GM18867 (cell line): ENCODE data around the gene GP5.

Source experiments
- ATAC-seq: cut with Tn5 transposase; IDR thresholded peaks from one replicate; pipeline ENCODE4 v1.9.1; 2021; ENCODE audit warnings: mild to moderate bottlenecking, moderate library complexity; ENCODE audit not compliant: unreplicated experiment

GP5 gene

DNA sequence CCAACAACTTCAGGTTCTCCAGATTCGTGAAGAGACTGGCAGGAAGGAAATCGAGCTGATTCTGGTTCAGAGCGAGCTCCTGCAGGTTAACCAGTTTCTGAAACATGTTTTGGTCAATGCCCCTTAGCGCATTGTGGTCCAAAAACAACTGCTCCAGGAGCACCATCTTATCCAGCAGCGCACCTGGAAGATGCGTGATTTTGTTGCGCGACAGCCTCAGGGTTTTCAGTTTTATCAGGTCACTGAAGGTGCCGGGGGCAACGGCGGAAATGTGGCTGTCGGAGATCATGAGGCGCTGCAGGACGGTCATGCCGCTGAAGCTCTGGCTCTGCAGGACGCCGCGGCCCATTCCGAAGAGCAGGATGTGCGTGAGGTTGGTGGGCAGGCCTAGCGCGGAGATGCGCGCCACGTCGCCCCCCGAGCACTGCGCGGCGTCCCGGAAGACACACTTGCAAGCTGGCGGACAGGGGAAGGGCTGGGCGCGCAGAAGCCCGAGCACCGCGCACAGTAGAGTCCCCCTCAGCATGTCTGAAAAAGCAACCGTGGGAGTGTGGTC lies 1.2 kb downstream of the GP5 start:
- no peak for ATAC-seq

DNA sequence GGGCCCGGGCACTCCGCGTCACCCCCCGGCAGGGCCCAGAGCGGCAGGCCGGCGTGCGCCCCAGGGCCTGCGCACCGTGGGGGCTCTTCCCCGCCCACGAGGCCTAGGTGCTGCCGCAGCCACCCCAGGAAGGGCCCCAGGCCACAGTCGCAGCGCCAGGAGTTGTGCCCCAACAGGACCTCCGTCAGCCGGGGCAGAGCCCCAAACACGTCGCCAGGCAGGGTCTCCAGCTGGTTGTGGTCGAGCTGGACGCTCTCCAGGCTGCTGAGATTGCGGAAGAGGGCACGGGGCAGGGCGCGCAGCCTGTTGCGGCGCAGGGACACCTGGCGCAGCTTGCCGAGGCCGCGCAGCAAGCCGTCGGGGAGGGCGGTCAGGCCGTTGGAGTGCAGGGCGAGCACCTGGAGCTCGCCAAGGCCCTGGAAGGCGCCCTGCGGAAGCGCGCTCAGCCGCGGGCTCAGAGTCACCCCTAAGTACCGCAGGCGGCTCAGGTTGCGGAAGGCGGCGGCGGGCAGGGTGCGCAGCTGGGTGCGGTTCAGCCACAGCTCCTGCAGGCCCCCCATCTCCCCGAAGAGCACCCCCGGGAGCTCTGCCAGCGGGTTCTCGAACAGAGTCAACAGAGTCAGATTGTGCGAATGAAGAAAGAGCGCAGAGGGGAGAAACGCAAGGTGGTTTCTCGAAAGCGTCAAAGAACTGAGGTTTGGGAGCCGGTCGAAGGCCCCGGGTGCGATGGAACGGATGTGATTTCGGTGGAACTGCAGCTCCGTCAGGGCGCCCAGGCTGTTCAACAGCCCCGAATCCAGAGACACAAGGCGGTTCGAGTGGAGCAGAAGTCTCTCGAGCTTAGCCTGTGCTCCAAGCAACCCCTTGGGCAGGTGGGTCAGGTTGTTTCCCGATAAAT lies 2.0 kb downstream of the GP5 start:
- no peak for ATAC-seq

DNA sequence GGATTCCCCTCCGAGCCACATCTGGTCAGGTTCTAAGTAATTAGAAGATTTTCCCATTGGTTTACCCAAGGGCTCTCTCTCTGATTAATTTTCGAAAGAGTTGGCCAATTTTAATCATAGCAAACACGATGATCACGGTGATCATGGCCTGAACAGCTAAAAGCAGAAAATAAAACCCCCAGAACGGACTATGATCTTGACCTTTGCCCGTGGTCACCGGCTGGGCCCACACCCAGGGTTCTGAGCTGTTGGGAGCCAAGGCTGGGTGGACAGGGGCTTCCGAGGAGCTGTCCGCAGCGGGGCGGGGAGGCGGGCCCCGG lies 2.6 kb downstream of the GP5 start:
- no peak for ATAC-seq

DNA sequence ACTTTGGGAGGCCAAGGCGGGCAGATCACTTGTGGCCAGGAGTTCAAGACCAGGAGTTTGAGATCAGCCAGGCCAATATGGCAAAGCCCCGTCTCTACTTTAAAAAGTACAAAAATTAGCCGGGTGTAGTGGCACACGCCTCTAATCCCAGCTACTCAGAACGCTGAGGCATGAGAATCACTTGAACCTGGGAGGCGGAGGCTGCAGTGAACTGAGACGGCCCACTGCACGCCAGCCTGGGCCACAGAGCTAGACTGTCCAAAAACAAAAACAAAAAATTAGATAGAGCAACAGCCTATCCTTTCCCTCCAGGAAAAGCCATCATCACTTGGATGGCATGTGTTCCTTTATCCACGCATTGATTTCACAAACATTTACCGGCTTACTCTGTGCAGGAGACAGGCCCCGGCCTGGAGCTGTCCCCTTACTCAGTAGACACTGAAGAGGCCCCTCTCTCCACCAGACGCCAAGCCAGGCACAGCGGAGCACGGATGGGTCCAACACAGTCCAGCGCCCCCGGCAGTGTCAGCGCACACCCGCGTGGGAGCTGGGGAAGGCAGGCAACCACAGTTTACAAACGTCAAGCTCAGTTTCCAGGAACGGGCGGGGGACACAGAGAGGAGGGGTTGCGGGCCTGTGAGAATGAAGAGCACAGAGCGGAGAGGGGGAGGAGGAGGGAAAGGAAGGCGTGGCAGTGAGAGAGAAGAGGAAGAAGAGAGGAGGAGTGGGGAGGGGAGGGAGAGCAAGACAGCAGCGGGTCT lies 3.1 kb downstream of the GP5 start:
- ATAC-seq: no peak

DNA sequence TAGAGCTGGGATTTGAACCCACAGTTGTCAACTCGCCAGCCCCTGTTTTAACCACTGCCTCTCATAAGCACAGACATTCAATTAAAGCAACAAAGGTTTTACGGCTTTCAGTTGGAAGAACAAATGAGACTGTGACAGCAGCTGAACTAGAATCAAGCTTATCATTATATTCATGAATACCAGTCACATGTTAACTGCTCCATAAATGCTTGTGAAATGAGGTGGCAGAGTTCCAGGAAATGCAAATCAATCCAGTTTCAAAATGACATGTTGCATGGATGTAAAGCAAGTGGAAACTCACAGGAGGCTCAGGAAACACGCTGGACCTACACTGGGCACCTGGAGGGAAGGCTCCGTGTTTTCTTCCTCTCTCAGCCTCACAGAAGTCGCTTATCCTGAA lies 3.9 kb downstream of the GP5 start:
- ATAC-seq: no peak

DNA sequence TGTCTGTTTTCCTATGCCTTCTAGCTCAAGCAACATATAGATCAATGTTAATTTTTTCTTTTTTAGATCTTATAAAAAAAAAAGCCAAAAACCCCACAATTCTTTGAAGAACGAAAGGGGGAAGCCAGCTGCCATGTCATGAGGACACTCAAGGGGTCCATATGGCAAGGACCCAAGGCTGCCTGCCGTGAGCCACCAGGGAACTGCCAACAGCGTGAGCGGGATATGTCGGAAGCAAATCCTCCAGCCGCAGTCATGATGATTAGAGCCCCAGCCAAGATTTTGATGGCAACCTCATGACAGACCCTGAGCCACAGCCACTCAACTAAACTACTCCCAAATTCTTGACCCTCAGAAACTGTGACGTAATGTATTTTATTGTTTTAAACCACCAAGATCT lies 6.5 kb downstream of the GP5 start:
- no peak for ATAC-seq

DNA sequence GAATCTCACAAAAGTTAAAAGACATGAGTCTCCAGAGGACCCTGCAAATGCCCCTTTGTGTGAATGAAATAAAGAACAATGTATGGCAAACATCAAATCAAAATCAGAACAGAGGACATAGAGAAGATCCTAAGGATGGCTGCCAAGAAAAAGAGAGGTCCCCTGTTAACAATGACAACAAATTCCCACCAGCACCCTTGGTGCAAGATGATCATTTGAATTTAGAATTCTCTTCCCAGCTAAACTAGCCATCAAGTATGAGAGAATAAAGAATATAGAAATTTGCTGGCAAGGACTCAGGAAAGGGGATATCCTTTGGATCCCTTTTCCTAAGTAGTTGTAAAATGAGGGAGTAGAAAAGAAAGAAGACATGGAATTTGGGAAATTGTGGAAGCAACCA lies 8.2 kb downstream of the GP5 start:
- ATAC-seq: no peak

DNA sequence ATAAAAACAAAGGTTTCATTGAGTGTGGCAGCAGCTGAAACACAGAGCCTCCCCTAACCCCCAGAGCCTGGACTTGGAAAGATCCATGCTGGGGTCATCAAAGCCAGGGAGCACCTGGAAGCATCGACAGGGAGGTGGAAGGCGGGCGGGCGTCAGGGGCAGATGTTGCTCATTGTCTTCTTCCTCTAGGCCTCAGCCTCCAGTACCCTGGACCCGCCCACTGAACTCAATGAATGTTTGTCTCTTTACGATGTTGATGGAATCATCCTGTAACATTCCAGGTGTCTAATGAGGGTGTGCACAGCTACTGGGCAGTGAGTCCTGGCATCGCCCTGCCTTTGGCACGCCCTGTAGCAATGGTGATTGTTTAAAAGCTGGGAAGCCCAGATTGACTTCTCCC lies 9.8 kb downstream of the GP5 start:
- ATAC-seq: no peak

DNA sequence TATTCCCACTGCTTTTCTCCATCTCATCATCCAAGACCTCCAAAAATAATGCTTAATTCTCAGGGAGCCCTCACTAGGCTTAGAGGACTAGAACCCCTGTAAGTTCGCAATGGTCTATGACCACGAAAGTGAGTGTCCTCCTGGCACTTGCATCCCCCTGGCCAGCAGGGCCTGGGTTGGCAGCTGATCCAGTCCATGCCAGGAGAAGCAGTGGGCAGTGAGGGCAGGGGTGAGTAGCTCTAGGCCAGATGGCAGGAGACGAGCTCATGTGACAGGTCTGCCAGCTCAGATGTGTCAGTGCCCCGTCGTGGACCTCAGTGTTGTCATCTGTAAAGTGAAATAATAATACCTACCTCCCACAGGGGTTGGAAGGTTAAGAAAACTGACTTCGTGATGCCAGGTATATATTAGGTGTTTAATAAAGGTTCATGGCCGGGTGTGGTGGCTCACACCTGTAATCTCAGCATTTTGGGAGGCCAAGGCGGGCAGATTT lies 11.1 kb downstream of the GP5 start:
- no peak for ATAC-seq

DNA sequence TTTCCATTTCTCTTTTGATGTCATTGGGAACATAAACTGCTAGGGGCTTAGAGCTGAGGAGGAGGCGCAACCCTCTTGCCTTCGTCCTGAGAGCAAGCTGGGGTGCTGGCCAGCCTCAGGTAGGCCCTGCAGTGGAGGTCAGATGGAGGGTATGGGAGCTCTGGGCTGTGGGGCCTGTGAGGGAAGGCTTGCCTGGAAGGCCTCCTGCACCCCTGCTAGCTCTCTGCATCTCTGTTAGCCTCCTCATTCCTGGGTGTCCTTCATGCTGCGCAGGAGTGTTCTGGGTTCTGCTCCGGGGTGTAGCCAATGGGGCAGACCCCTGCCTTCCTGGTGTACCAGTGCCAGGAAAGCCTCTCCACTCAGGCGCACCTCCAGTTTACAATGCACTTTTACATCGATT lies 11.8 kb downstream of the GP5 start:
- no peak for ATAC-seq

DNA sequence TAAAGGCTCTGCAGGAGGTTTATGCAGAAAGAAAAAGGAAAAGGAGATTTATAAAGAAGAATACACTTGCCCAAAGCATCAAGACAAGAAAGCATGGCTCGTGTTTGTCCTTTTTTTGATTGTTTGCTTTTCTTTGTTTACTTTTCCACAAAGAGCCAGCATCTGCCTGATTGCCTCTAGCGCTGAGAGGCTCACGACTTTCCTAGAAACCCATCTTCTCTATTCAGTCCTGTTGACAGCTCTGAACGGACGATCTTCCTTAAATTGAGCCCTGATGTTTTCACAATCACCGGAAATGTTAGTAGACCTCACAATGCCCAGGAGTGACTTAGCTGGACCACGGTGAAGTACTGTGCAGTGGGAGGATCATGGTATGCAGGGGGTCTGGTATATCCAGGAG lies 12.4 kb downstream of the GP5 start:
- ATAC-seq: no peak

DNA sequence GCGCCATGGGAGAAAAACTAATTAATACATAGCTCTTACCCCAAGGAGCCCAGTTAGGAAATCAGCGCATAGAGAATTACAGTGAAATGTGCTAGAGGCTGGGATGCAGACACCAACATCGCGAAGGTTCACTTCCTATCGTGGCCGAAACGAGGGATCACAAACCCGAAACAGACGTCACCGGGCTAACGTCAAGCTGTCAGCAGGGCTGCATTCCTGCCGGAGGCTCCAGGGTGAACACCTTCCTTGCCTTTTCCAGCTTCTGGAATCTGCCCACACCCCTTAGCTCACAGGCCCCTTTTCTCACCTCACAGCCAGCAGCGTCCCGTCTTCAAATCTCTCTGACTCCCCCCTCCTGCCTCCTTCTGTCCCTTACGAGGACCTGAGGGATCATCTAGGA lies 13.0 kb downstream of the GP5 start:
- ATAC-seq: no peak

DNA sequence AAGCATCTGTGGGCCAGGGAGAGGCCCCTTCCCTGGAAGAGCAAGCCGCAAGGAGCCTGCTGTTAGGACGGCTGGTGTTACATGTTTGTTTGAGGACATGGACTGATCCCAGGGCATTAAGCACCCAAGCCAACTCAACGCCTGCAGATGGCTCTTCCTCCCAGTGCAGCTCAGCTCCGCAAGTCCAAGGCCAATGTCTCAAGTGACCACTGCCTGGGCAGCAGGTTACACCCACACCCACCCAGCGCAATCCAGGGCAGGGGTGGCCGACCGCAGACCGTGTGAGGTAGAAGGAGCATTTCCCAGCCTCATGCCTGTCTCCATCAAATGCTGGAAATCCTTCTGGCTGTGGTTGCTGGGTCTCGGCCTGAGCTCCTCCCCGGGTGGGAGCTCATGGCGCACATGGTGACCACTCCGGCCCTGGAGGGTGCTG lies 14.5 kb downstream of the GP5 start:
- ATAC-seq: no peak

DNA sequence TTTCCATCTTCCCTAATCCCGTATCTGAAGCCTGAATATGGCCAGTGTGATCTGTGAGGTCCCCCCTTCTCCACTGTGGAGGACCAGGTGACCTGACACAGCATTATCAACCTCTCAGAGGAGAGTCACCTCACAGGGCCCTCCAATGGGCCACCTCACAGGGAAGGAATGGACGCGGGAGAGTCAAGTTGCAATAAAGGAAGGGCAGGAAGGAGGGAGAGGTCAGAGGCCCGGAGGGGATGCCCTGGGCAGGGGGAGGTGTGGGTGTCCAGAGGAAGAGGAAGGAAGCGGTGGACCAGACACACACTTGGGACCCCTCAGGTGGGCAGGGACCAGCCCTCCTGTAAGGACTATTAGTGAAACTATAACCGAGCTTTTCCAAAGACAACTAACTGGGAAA lies 14.9 kb downstream of the GP5 start:
- no peak for ATAC-seq

DNA sequence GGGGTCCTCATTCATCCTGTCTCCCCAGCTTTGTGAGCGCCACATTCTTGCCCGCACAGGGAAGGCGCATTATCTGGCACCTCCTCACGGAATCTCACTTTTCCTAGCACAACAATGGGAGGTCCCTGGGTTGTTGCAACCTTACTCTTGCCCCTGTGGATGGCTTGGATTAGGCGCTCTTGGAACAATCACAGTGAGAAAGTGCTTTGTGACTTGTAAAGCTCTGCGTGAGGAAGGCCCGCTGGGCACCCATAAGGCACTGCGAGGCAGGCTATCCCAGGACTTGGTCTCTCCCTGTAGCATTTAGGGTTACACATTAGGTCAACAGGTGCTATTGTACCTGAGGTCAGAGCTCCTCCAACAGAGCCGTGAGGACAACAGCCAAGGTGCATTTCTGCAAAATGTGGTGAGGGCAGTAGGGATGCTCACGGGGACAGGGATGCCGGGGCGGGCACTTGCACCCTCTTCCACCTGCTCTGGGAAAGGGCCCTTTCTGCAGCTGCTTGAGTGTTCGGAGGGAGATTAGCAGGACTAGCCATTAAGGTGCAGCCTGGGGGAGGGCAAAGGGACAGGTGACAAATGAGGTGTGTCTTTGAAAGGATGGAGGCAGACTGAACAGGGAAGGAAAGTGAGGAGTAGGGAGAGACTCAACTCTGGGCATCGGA lies 15.7 kb downstream of the GP5 start:
- ATAC-seq: no peak

DNA sequence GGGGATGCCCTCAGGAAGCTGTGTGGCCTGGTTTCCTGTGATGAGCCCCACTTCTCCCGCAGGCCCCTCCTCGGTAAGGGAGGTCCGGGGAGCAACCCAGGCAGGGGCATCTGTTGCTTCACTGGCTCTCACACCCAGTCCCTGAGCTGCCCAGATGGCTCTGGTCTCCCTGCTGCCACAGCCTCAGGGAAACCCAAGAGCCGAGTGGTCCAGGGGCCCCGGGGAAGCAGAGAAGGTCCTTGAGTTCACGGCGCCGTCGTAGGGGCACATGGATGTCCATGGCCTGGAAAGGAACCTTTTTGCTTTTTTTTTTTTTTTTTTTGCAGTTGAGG lies 16.2 kb downstream of the GP5 start:
- no peak for ATAC-seq

DNA sequence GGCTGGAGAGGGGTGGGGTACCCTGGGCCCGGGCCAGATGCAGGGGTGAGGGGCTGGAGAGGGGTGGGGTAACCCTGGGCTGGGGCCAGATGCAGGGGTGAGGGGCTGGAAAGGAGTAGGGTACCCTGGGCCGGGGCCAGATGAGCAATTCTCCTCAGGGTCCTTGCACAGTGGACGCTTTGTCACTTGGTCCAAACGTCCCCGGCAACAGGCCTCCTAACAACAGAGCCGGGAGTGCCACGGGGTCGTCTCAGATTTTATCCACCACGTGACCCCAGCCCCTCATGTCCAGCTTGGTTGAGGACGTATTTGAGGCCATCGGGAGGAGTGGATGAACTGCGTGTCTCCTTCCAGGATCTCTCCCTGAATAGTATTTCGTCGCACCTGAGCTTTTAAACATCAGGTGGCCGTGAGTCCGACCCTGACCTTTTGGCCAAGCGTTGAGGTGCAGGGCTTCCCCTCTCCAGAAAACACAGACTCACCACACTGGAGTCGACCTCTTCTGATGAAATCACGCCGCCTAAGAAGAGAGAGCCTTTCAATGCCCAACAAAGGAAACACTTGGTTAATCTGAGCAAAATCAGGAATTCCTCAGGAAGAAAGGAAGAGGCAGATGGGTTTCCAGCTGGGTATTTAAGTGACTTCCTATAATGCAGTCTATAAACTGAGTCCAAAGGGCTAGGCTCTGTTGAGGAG lies 16.7 kb downstream of the GP5 start:
- ATAC-seq: no peak

DNA sequence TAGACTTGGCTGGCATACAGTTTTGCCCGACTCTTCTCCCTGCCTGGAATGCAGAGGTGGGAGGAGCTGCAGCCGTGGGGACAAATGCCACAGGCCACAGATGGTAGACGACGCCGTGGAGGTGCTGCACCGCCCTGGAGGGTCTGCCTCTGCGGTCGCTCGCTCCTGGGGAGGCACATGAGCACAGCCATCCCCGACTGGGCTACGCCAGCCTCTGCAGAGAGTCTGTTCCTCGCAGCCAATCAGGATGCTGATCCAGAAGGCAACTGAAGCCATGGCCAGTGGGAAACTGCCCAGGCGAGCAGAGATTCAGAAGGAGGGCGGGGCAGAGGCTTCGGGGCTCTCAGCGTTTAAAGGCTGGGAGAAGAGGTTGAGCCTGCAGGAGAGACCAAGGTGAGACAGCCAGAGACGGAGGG lies 17.6 kb downstream of the GP5 start:
- no peak for ATAC-seq

DNA sequence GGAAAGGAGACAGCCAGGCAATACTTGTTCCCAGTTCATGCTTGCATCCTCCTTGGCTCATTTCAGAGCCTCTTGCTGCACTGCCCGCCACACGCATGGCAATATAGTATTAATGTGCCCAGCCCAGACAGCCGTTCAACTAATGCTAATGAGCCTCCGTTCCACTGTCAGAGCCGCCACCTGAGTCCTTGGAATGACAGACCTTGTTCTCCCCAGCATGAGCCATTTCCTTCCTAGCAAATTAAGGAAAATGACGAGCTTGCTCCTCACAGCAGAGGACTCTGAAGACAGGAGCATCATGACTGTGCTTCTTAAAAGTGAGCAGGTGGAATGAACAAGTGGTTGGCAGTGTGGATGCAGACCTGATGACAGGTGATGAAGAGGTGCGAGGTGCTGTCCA lies 18.7 kb downstream of the GP5 start:
- no peak for ATAC-seq

DNA sequence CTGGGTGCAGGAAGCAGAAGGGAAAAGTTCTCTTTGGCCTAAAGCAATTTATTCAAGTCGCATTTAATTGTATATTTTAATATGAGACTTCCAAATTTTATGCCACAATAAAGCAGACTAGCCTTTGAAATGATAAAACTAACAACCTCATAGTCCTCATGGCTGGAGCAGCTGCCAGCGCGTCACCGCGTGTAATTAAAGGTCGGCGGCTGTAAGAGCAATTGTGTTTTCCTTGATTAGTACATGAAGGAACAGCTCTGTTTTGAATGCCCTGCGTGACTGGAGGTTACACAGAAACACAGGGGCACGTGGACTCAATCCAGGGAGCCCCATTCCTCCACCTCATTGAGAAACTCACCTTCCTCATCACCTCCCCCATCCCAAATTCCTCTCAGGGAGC lies 19.4 kb downstream of the GP5 start:
- no peak for ATAC-seq

DNA sequence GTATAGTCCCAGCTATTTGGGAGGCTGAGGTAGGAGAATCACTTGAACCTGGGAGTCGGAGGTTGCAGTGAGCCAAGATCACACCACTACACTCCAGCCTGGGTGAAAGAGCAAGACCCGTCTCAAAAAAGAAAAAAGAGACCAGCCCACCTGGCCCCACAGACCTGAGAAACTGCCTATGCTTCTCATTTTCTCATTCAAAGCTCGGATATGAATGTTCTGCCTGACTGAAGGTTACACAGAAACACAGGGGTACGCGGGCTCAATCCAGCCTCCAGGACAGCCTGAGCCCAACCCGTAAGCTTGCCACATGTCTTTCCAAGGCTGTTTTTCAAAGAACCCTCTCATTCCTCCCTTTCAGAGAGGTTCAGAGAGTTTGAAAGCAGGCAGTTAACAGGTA lies 19.8 kb downstream of the GP5 start:
- ATAC-seq: no peak
